Stimulated activated naive CD8-positive, alpha-beta T cell treated with anti-CD3 and anti-CD28 coated beads, Interleukin-15, amount 100 ng/mL, for 72 hours (primary cell): ENCODE measurements around the gene PLA2R1.
A peak's percentile ranks its signal among the peaks of the same experiment; 100 is the strongest.

ENCODE experiments used
- ATAC-seq: fragments of 150-1000 bp; cut with Tn5 transposase; 2 replicates; pipeline ENCODE4 v1.10.0; 2021; ENCODE audit warnings: mild to moderate bottlenecking, moderate library complexity
- DNase-seq, 2 donors: peaks; one replicate each; pipeline ENCODE4 v3.0.0; 2021 to 2022
- H3K27ac Mint-ChIP-seq, 2 donors: one replicate each; pipeline ENCODE4 v1.8.0; 2022; ENCODE audit warnings: mild to moderate bottlenecking in 2 of 2, mixed read lengths in 2 of 2, moderate library complexity in 2 of 2
- H3K27me3 Mint-ChIP-seq: one replicate; pipeline ENCODE4 v1.8.0; 2022; ENCODE audit warnings: mixed read lengths
- H3K4me1 Mint-ChIP-seq: one replicate; pipeline ENCODE4 v1.8.0; 2022; ENCODE audit warnings: mild to moderate bottlenecking, mixed read lengths
- H3K4me3 Mint-ChIP-seq, 2 donors: one replicate each; pipeline ENCODE4 v1.8.0; 2022; ENCODE audit warnings: mild to moderate bottlenecking in 2 of 2, mixed read lengths in 2 of 2, moderate library complexity in 1 of 2
- H3K9me3 Mint-ChIP-seq, 2 donors: one replicate each; pipeline ENCODE4 v1.8.0; 2022; ENCODE audit warnings: mixed read lengths in 2 of 2

The PLA2R1 gene

DNA sequence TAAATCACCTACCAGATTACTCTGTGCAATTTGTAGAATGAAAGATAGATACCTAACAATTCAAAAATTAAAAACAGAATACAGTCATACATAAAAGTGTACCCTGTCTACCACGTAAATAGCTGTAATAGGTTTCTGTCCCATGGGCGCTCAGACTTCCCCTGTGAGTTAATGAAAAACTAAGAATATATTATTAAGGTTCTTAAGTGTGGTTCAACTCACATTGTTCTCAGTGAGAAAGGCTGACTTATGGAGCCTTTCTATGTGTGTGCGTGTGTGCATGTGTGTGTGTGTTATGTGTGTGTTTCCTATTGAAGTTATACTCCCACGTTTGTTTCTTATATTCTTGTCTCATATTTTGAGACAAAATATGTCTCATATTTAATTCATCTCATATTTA, 149.8 kb downstream of the PLA2R1 start:
- Mint-ChIP-seq H3K27me3 (peaks cover 20% of the 10 kb centered on the region), H3K27ac (no peak overlapping the region)
- ATAC-seq = no peak

DNA sequence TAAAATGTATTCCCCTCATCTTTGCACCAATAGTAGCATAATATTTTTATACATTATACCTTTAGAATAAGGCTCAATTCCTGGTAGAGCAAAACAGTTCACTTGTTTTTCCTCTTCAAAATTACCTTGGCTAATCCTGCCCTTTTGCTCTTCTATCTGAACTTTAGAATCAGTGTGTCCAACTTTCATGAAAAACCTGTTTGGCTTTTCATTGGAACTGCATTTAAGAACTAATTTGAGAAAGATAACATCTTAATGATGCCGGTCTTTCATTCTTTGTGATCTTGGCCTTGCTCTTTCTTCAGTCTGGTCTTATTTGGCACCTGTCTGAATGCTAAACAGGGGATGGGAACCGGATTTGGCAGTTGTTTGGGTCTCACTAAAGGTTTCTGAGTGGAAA, 151.5 kb downstream of the PLA2R1 start:
- no peak overlapping the region for H3K27ac Mint-ChIP-seq
- DNase-seq = no peak
- ATAC-seq = no peak
- no peak overlapping the region for H3K4me3 Mint-ChIP-seq
- H3K4me1 Mint-ChIP-seq = peaks cover 32% of the 10 kb centered on the region
- H3K27me3 Mint-ChIP-seq = peaks cover 14% of the 10 kb centered on the region
- H3K9me3 Mint-ChIP-seq = peaks cover 0 to 5% of the 10 kb centered on the region in 2 donors

More for the DNA sequence above, 149.8 kb downstream of the PLA2R1 start:
- no peak for DNase-seq
- Mint-ChIP-seq H3K4me1 (peaks cover 25% of the 10 kb centered on the region), H3K9me3 (peaks cover 0 to 5% of the 10 kb centered on the region in 2 donors), H3K4me3 (no peak overlapping the region)

- H3K4me1 Mint-ChIP-seq = peaks cover 44% of the 10 kb centered on the region
- no peak overlapping the region for H3K27ac Mint-ChIP-seq
- peaks cover 7% of the 10 kb centered on the region for H3K27me3 Mint-ChIP-seq
- H3K4me3 Mint-ChIP-seq = no peak overlapping the region
- H3K9me3 Mint-ChIP-seq = peaks cover 0 to 5% of the 10 kb centered on the region in 2 donors
- no peak for DNase-seq
- ATAC-seq = no peak
Measured at GRCh38 chr2:159908623-159909022, 153.8 kb downstream of the PLA2R1 start.

GRCh38 chr2:159907909-159908308, 154.5 kb downstream of the PLA2R1 start:
- DNase-seq (no peak), ATAC-seq (no peak)
- no peak overlapping the region for H3K4me3 Mint-ChIP-seq
- no peak overlapping the region for H3K27ac Mint-ChIP-seq
- H3K9me3 Mint-ChIP-seq = peaks cover 0 to 5% of the 10 kb centered on the region in 2 donors
- H3K4me1 Mint-ChIP-seq = peaks cover 48% of the 10 kb centered on the region
- H3K27me3 Mint-ChIP-seq = peaks cover 7% of the 10 kb centered on the region

- Mint-ChIP-seq H3K27ac (peak overlapping the region in 1 of 2 donors; percentile 89), H3K4me1 (peaks cover 62% of the 10 kb centered on the region), H3K9me3 (peaks cover 0 to 5% of the 10 kb centered on the region in 2 donors), H3K4me3 (peak overlapping the region; percentile 53 to 76), H3K27me3 (peaks cover 7% of the 10 kb centered on the region)
- ATAC-seq = no peak
- no peak for DNase-seq
Measured at GRCh38 chr2:159905926-159906714, 156.3 kb downstream of the PLA2R1 start.

- H3K9me3 Mint-ChIP-seq = peaks cover 0 to 5% of the 10 kb centered on the region in 2 donors
- peak overlapping the region; percentile 99 to 100 for H3K4me3 Mint-ChIP-seq
- DNase-seq = no peak
- H3K4me1 Mint-ChIP-seq = peaks cover 70% of the 10 kb centered on the region
- peaks cover 6% of the 10 kb centered on the region for H3K27me3 Mint-ChIP-seq
- H3K27ac Mint-ChIP-seq = peak overlapping the region; percentile 97 to 98
- ATAC-seq = peak; percentile 29
Measured at GRCh38 chr2:159904959-159905305, 157.5 kb downstream of the PLA2R1 start.

DNA sequence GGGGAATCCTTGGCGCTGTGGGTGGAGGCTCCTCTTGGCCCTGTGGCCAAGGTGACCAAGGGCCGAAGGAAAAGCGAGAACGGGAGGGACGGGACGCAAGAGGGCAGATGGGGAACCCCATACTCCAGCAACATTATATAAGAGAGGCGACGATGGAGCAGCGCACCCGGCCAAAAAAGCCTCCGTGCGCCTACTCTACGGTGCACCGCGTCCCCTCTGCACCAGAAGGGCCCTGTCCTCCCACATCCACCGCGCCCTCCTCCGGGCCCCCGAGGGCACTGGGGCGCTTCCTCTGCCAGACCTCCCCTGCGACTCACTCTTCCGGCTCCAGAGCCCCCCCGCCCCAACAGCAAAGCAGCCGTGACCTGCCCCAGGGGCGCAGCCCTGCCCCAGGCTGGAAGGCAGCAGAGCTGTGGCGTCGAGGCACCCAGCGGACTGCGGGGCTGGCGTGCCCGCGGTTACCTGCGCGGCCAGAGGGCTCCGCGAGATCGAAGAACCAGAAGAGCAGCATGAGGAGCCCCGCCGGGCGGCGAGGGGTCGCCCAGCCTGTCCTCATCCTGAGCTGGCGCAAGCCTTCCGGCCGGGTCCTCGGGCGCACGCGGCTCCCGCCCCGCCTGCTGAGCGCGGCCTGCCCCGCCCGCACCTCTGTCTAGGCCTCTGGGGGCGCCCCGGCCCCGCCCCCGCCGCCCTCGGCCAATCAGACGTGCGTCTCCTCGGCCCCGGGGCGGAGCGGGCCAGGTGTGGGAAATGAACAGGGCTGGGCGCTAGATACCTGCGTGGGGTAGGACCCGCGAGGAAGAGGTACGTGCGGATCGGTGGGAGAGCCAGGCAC, 158.1 kb downstream of the PLA2R1 start, which contains the start of gene LY75:
Gene LY75 (minus strand): TSS at position 630 of the 832 bp plus-strand sequence.
- DNase-seq (peak; percentile 85 to 86), ATAC-seq (peak; percentile 85)
- H3K4me1 Mint-ChIP-seq = peaks cover 69% of the 10 kb centered on the region
- H3K27ac Mint-ChIP-seq = peak within 1 kb of the TSS; percentile 97 to 98
- H3K9me3 Mint-ChIP-seq = no peaks in the 10 kb centered on the region
- peaks cover under 1% of the 10 kb centered on the region for H3K27me3 Mint-ChIP-seq
- H3K4me3 Mint-ChIP-seq = peak within 1 kb of the TSS; percentile 99 to 100

DNA sequence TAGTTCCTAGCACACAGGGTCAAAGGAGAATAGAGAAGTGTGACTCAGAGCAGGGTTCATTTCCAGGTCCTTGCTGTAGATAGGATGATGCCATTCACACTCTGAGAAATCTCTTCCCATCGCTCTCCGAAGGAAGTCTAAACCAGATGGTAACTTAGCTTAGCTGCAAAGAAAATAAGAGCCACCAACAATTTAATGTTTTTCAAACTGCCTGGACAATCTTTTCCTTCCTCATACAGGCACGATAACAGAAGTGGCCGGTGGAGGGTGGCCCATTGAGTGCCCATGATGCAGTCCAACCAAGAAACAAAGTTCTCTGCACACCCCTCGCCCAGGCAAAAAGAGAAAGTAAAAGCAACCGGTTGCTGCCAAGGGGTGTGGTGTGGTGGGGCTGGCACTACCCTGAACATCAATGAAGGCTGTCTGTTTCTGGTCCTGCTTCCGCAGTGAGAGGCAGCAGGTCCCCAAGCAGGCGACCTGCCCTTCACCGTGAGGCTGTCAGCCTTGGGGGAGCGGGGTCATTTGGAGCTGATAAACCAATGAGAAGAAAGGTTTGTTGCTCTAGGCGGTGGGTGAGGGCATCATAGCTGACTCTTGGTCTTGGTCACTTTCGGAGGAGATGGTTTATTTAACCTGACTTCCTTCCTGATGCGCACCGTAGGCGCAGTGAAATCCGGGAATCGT, 158.8 kb downstream of the PLA2R1 start:
- DNase-seq = peak; percentile 60 to 83
- Mint-ChIP-seq H3K4me1 (peaks cover 68% of the 10 kb centered on the region), H3K27ac (peak overlapping the region; percentile 97 to 98), H3K4me3 (peak overlapping the region; percentile 99 to 100), H3K9me3 (no peaks in the 10 kb centered on the region), H3K27me3 (no peaks in the 10 kb centered on the region)
- peak; percentile 77 for ATAC-seq

GRCh38 chr2:159902722-159903121, 159.7 kb downstream of the PLA2R1 start:
- Mint-ChIP-seq H3K4me3 (peak overlapping the region; percentile 99 to 100), H3K27me3 (no peaks in the 10 kb centered on the region), H3K27ac (peak overlapping the region in 1 of 2 donors; percentile 98), H3K9me3 (no peaks in the 10 kb centered on the region), H3K4me1 (peaks cover 71% of the 10 kb centered on the region)
- DNase-seq = no peak
- no peak for ATAC-seq

DNA sequence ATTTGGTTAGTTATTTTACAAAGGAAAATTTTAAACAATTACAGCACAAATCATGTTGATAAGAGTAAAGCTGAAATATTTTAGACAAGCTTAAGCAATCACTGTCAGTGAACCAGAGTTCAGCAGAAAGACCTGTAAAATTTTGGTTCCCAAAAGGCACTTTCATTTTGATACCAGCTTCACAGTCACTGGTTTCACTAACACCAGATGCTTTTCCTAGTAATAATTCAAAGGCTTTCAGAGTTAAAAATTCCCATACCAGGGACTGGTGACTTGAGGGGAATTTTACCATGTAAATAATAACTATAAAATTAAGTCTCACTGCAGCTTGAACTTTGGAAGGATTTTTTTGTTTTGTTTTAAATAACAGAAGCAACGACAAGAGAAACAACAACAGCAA, 162.1 kb downstream of the PLA2R1 start:
- H3K4me3 Mint-ChIP-seq = peak overlapping the region in 1 of 2 donors; percentile 44
- no peak for ATAC-seq
- H3K27me3 Mint-ChIP-seq = no peaks in the 10 kb centered on the region
- H3K9me3 Mint-ChIP-seq = no peaks in the 10 kb centered on the region
- no peak overlapping the region for H3K27ac Mint-ChIP-seq
- H3K4me1 Mint-ChIP-seq = peaks cover 83% of the 10 kb centered on the region
- DNase-seq = no peak

DNA sequence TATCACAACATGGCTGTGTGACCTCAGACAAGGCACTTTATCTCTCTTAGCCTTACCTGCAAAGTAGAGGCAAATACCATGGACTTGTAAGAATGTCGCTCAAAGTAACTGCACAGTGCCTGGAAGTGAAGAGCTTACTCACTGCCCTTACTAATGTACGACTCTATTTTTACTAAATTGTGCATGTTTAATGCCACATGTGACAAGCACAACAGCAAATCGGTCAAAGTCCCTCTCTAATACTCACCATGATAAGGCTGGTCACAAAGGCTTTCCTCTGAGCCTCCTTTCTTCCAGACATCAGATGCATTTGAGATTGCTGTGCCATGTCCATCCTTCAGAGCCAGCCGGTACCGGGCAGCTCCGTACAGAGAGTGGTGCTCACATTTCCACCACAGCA, 164.0 kb downstream of the PLA2R1 start:
- ATAC-seq (no peak), DNase-seq (no peak)
- Mint-ChIP-seq H3K4me1 (peaks cover 94% of the 10 kb centered on the region), H3K9me3 (no peaks in the 10 kb centered on the region), H3K27me3 (no peaks in the 10 kb centered on the region), H3K4me3 (peak overlapping the region in 1 of 2 donors; percentile 41), H3K27ac (no peak overlapping the region)

DNA sequence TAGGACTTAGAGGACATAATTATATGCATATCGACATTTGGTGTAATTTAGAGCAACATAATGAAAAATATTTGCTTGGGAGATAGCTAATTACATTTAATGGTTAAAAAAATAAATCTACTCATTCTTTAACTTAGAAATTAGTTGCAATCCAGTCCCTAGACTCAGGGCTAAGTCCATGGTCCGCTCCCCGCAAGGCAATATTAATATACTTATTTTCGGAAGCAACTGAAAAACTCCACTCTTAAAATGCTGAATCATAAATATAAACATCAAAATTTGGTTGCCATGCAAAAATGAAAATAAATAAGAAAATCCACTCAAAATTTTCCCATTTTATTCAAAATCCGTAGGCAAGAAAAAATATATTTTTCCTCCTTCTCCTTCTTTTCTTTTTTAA, 164.7 kb downstream of the PLA2R1 start:
- Mint-ChIP-seq H3K27me3 (no peaks in the 10 kb centered on the region), H3K27ac (no peak overlapping the region), H3K9me3 (no peaks in the 10 kb centered on the region), H3K4me1 (peaks cover 95% of the 10 kb centered on the region), H3K4me3 (peak overlapping the region in 1 of 2 donors; percentile 41)
- DNase-seq (no peak), ATAC-seq (no peak)

DNA sequence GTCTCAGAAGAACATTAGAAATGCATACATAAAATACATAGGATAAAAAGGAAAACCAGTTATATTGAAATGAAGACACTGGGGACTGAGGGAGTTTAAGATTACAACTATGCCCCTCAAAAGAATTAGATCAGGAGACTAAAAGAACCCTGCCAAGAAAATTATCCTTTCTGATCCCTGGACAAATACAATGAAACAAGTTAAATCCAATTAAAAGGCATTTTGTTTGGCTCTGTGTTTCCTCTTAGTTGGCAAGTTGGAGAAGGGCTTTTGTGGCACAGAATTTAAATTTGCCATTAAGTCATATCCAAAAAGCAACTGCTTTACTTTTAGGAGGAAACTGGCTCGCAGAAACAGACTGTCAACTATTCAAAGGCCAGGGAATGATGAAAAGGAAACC, 165.3 kb downstream of the PLA2R1 start:
- Mint-ChIP-seq H3K27ac (no peak overlapping the region), H3K9me3 (no peaks in the 10 kb centered on the region), H3K4me1 (peaks cover 95% of the 10 kb centered on the region), H3K4me3 (peak overlapping the region in 1 of 2 donors; percentile 77), H3K27me3 (no peaks in the 10 kb centered on the region)
- ATAC-seq = no peak
- no peak for DNase-seq

DNA sequence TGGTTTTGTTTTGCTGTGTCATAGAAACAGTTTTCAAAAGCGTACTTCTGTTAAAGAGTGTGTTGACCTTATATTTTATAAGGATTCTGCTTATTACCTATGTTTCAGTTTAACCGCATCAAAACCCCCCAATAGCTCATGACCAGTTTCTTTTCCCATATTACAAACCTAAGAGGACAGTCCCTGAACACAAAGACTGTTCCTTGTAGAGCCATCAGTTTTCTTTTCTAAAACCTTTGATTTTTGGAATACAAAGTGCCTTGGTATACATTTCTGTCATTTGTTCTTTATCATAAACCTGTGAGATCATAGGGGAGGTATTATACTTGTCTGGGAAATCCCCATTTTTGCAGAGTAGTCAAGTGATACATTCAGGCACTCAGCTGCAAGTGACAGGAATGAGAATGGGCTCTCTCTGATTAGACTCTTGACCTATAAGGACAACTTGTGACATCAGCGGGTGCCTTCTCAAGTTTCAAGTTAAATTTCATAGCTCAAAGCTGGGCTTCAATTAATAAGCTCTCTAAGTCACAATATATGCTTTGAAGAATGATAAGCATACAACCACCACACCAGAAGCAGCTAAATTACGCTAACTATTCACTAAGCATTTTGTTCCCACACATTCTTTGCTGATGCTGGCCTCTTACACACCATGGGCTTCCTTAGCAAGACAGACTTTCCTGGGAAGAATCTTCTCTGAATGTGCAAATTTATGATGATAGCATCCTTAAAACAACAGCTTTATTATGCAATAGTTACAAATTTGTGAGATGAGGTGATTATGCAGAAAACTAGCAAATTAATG, 167.0 kb downstream of the PLA2R1 start:
- H3K4me3 Mint-ChIP-seq = peak overlapping the region; percentile 41 to 77
- ATAC-seq (peak; percentile 92), DNase-seq (peak in 1 of 2 donors; percentile 33)
- peak overlapping the region in 1 of 2 donors; percentile 59 for H3K27ac Mint-ChIP-seq
- no peaks in the 10 kb centered on the region for H3K9me3 Mint-ChIP-seq
- H3K4me1 Mint-ChIP-seq = peaks cover 93% of the 10 kb centered on the region
- H3K27me3 Mint-ChIP-seq = no peaks in the 10 kb centered on the region
